Mammary epithelial cell (primary cell): Measurements from ENCODE around the gene NTRK1.

Experiments
- CTCF ChIP-seq, 2 donors: IDR thresholded peaks in 1 of 2; conservative IDR thresholded peaks in 1 of 2; 2 replicates each; pipeline ENCODE4 v1.5.1; 2011 to 2012; ENCODE audit warnings: inconsistent platforms in 2 of 2, low read length in 2 of 2, mild to moderate bottlenecking in 2 of 2, control low read depth in 1 of 2, low read depth in 1 of 2; ENCODE audit not compliant: insufficient read depth in 1 of 2; ENCODE audit errors: extremely low read depth in 1 of 2
- EZH2 ChIP-seq: IDR thresholded peaks from 2 replicates; pipeline ENCODE4 v1.6.1; 2012; ENCODE audit warnings: low read length, inconsistent platforms, borderline replicate concordance

- TF ChIP-seq CTCF (conservative IDR thresholded peaks at IDR 0.05 in 1 of 2, IDR thresholded peaks at IDR 0.05 in 1 of 2; ENCODE audit: extremely low read depth in 1 of 2, insufficient read depth in 1 of 2, low read depth in 1 of 2, low read length in 2 of 2), result no peak
- TF ChIP-seq EZH2, result no peak
Measured at GRCh38 chr1:156832434-156832833, 28.2 kb upstream of the NTRK1 start.
